Natural killer cell treated with Interleukin-12 subunit alpha and Interleukin-12 subunit beta and Interleukin-15 and Interleukin-18, amount 100 ng/mL, for 72 hours (primary cell): ENCODE results near the gene ABCC8. TPM values are rescaled to one million over a fixed set of nuclear protein-coding genes. Genes with fewer than 3 reads are reported as not detected.
A peak's percentile ranks its signal among the peaks of the same experiment; 100 is the strongest.

Experiments used
- ATAC-seq, 2 donors: fragments of 150-1000 bp; cut with Tn5 transposase in 1 of 2; sonication (Bioruptor Pico), chemical (Tn5 transposase) in 1 of 2; 2 replicates each; pipeline ENCODE4 v1.10.0; 2021
- DNase-seq: peaks from one replicate; pipeline ENCODE4 v3.0.0; 2022; ENCODE audit warnings: low spot score
- H3K27ac Mint-ChIP-seq, 2 donors: 1 replicate in 1 of 2; 2 replicates in 1 of 2; pipeline ENCODE4 v1.8.0; 2022; ENCODE audit warnings: mixed read lengths in 2 of 2, mild to moderate bottlenecking in 1 of 2, moderate library complexity in 1 of 2
- H3K27me3 Mint-ChIP-seq, 2 donors: 1 replicate in 1 of 2; 2 replicates in 1 of 2; pipeline ENCODE4 v1.8.0; 2022; ENCODE audit warnings: mixed read lengths in 2 of 2
- H3K36me3 Mint-ChIP-seq: one replicate; pipeline ENCODE4 v1.8.0; 2022; ENCODE audit warnings: mixed read lengths
- H3K4me1 Mint-ChIP-seq, 2 donors: 1 replicate in 1 of 2; 2 replicates in 1 of 2; pipeline ENCODE4 v1.8.0; 2022; ENCODE audit warnings: low read depth in 2 of 2, mixed read lengths in 2 of 2, mild to moderate bottlenecking in 1 of 2
- H3K4me3 Mint-ChIP-seq: one replicate; pipeline ENCODE4 v1.8.0; 2022; ENCODE audit warnings: mixed read lengths
- H3K9me3 Mint-ChIP-seq: 2 replicates; pipeline ENCODE4 v1.8.0; 2022; ENCODE audit warnings: mixed read lengths
- total RNA-seq, 2 donors: library from RNA; stranded (reverse); gene quantifications; one replicate each; pipeline ENCODE4 v1.2.3, GENCODE V29; 2022

The ABCC8 gene
- total RNA-seq, 2 donors from 2014 or later = not detected

DNA sequence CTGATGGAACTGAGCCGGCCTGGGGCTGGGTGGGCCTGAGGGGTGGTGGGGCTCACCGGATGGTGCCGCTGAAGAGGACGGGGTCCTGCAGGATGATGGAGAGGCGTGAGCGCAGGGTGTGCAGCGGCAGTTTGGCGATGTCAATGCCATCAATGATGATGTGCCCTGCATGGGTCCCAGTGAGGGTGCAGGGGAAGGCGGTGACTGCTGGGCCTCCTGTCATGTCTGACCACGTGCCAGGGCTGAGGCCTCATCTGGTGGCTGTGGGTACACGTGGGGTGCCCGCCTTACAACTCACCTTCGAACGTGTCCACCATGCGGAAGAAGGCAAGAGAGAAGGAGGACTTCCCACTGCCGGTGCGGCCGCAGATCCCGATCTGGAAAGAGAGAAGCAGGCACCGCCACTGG lies 81.1 kb downstream of the ABCC8 start:
- no peak for ATAC-seq
- no peaks in the 10 kb centered on the region for H3K36me3 Mint-ChIP-seq

DNA sequence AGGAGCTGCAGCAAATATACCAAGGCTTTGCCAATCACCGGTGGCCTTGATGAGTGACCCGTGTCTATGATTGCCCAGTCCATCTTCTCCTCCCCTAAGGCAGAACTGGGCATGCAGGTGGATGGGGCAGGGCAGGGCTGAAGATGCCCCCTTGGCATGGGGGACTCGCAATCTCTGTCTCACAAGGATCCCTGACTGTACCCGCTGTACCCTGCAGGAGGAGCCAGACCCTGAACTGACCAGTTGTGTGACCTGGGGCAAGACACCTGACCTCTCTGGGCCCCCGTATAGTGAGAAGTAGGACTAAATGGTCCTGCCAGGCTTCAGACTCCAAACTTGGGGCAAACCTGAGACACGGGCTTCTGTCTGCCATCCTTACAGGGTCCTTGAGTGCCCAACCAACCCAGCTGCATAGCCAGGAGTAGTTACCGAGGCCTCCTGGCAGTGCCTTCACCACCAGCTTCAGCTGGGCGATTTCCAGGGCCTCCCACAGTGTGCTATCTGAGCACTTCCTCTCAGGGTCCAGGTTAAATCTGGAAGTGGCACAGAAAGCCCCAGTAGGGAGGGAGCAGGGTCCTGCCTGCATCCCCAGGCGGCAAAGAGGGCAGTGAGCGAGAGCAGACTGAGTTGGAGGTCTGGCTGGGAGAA lies 81.8 kb downstream of the ABCC8 start:
- H3K9me3 Mint-ChIP-seq = no peaks in the 10 kb centered on the region
- H3K36me3 Mint-ChIP-seq = no peaks in the 10 kb centered on the region
- H3K27me3 Mint-ChIP-seq = peaks cover 0 to under 1% of the 10 kb centered on the region in 2 donors
- no peak for DNase-seq
- no peak overlapping the region for H3K27ac Mint-ChIP-seq
- H3K4me3 Mint-ChIP-seq = no peak overlapping the region
- ATAC-seq = no peak
- peaks cover 0 to 3% of the 10 kb centered on the region in 2 donors for H3K4me1 Mint-ChIP-seq

More for the DNA sequence above, 81.1 kb downstream of the ABCC8 start:
- DNase-seq = no peak
- H3K27me3 Mint-ChIP-seq = peaks cover 0 to 4% of the 10 kb centered on the region in 2 donors
- H3K9me3 Mint-ChIP-seq = no peaks in the 10 kb centered on the region
- no peak overlapping the region for H3K4me3 Mint-ChIP-seq
- no peaks in the 10 kb centered on the region for H3K4me1 Mint-ChIP-seq
- H3K27ac Mint-ChIP-seq = no peak overlapping the region

DNA sequence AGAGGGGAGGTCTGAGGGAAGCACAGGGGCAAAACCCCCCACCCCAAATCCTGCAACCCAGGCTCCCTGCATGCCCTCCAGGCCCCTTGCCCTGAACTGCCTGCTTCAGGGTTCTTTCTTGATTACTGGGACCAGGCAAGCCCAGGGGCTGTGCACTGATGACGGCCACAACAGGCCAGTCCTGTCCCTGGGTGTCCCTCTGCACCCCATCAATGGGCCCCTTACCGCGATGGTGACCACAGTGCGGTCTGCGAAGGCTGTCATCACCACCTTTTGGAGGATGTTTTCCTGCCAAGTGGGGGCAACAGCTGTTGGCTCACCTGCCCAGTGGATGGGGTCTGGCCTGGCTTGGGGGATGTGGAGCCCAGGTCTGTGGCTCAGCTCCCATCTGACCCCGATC lies 83.2 kb downstream of the ABCC8 start:
- H3K9me3 Mint-ChIP-seq = no peaks in the 10 kb centered on the region
- H3K27ac Mint-ChIP-seq = no peak overlapping the region
- H3K4me1 Mint-ChIP-seq = peaks cover 0 to 4% of the 10 kb centered on the region in 2 donors
- no peaks in the 10 kb centered on the region for H3K27me3 Mint-ChIP-seq
- ATAC-seq (no peak), DNase-seq (no peak)
- no peak overlapping the region for H3K4me3 Mint-ChIP-seq
- no peaks in the 10 kb centered on the region for H3K36me3 Mint-ChIP-seq

DNA sequence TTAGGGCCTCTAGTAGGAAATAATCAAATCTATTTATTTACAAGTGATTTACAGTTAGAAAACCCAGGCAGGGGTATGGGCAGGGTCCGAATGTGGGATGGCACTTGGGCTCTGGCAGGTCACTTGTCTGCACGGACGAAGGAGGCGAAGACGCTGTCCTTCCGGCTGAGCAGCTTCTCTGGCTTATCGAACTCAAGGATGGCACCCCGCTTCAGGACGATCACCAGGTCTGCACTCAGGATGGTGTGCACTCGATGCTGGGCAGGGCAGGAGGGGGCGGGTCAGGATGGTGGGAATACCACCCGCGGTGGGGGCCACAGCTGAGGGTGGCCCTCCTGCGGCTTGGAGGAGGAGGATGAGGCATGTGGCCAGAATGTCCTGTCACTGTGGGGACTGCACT lies 83.8 kb downstream of the ABCC8 start:
- DNase-seq = no peak
- Mint-ChIP-seq H3K9me3 (no peaks in the 10 kb centered on the region), H3K27me3 (no peaks in the 10 kb centered on the region), H3K27ac (no peak overlapping the region), H3K36me3 (no peaks in the 10 kb centered on the region), H3K4me1 (peaks cover 0 to 4% of the 10 kb centered on the region in 2 donors), H3K4me3 (no peak overlapping the region)
- no peak for ATAC-seq

- Mint-ChIP-seq H3K4me1 (peaks cover 8 to 10% of the 10 kb centered on the region in 2 donors), H3K9me3 (no peaks in the 10 kb centered on the region), H3K36me3 (no peaks in the 10 kb centered on the region), H3K27me3 (peaks cover 4 to 5% of the 10 kb centered on the region in 2 donors), H3K4me3 (no peak overlapping the region), H3K27ac (peak overlapping the region in 1 of 2 donors; percentile 1)
- ATAC-seq = no peak
- DNase-seq = no peak
These were observed 84.9 kb downstream of the ABCC8 start for GRCh38 chr11:17391493-17392355.

GRCh38 chr11:17389957-17390649 lies 86.5 kb downstream of the ABCC8 start:
- no peaks in the 10 kb centered on the region for H3K9me3 Mint-ChIP-seq
- ATAC-seq (no peak), DNase-seq (no peak)
- no peak overlapping the region for H3K27ac Mint-ChIP-seq
- H3K36me3 Mint-ChIP-seq = no peaks in the 10 kb centered on the region
- peak overlapping the region; percentile 68 for H3K4me3 Mint-ChIP-seq
- H3K4me1 Mint-ChIP-seq = peaks cover 8 to 10% of the 10 kb centered on the region in 2 donors
- peaks cover 4 to 5% of the 10 kb centered on the region in 2 donors for H3K27me3 Mint-ChIP-seq

- H3K36me3 Mint-ChIP-seq = no peaks in the 10 kb centered on the region
- DNase-seq = peak; percentile 82
- H3K27ac Mint-ChIP-seq = no peak overlapping the region
- H3K27me3 Mint-ChIP-seq = peaks cover 4 to 5% of the 10 kb centered on the region in 2 donors
- H3K9me3 Mint-ChIP-seq = no peaks in the 10 kb centered on the region
- H3K4me1 Mint-ChIP-seq = peaks cover 8 to 10% of the 10 kb centered on the region in 2 donors
- peak; percentile 85 to 91 for ATAC-seq
- H3K4me3 Mint-ChIP-seq = peak overlapping the region; percentile 68
These were observed 87.3 kb downstream of the ABCC8 start for GRCh38 chr11:17389211-17389956.

DNA sequence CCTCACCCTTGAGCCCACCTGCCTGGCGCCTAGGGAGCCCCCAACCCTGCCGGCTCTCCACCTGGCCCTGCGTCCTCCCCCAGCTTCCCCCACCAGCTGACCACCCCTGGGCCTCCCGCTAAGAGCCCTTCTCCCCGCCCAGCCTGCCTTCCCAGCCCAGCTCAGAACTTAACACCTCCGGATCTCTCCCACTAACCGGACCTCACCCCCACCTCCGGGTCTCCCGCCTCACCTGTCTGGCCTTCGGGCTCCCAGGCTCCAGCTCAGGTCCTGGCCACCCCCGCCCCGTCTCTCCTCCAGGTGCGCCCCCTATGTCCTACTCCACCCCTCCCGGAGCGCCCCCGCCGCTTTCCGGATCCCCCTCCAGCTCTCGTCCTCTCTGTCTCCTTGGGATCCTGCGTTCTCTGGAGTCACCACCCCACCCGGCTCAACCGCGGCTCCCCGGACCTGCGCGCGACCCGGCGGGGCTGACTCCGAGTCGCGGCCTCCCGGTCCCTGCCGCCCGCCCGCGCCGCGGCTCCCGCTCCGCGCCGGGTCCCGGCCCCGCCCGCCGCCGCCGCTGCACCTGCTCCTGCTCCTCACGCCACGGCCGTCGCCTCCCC lies 87.9 kb downstream of the ABCC8 start, which contains the start of gene KCNJ11:
TSS of gene KCNJ11 (minus strand) at position 51 of the 602 bp plus-strand sequence. CDS start 568 bp downstream, outside the sequence.
- H3K4me1 Mint-ChIP-seq = peaks cover 8 to 10% of the 10 kb centered on the region in 2 donors
- H3K27me3 Mint-ChIP-seq = peaks cover 4 to 5% of the 10 kb centered on the region in 2 donors
- peak; percentile 60 to 73 for ATAC-seq
- DNase-seq = no peak
- H3K4me3 Mint-ChIP-seq = peak within 1 kb of the TSS; percentile 68
- H3K27ac Mint-ChIP-seq = no peak within 1 kb of the TSS
- no peaks in the 10 kb centered on the region for H3K9me3 Mint-ChIP-seq
- H3K36me3 Mint-ChIP-seq = no peaks in the 10 kb centered on the region

- Mint-ChIP-seq H3K4me1 (peaks cover 8 to 10% of the 10 kb centered on the region in 2 donors), H3K36me3 (no peaks in the 10 kb centered on the region), H3K9me3 (no peaks in the 10 kb centered on the region), H3K4me3 (peak overlapping the region; percentile 54), H3K27me3 (peaks cover 4 to 5% of the 10 kb centered on the region in 2 donors), H3K27ac (no peak overlapping the region)
- no peak for DNase-seq
- ATAC-seq = peak in 1 of 2 donors; percentile 22
These were observed 88.8 kb downstream of the ABCC8 start for GRCh38 chr11:17387811-17388210.

DNA sequence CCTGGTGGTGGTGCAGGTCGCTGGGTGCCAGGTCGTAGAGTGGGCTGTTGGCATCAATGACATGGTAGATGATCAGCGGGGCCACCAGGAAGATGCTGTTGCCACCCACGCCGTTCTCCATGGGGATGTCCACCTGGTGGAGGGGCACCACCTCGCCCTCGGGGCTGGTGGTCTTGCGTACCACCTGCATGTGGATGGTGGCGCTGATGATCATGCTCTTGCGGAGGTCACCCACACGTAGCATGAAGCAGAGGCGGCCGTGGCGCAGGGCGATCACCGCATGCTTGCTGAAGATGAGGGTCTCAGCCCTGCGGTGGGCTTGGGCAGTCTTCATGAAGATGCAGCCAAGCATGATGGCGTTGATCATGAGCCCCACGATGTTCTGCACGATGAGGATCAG lies 89.4 kb downstream of the ABCC8 start:
- no peaks in the 10 kb centered on the region for H3K36me3 Mint-ChIP-seq
- ATAC-seq (no peak), DNase-seq (no peak)
- no peaks in the 10 kb centered on the region for H3K9me3 Mint-ChIP-seq
- H3K27ac Mint-ChIP-seq = no peak overlapping the region
- H3K4me1 Mint-ChIP-seq = peaks cover 8 to 10% of the 10 kb centered on the region in 2 donors
- peaks cover 4 to 5% of the 10 kb centered on the region in 2 donors for H3K27me3 Mint-ChIP-seq
- H3K4me3 Mint-ChIP-seq = peak overlapping the region; percentile 54

DNA sequence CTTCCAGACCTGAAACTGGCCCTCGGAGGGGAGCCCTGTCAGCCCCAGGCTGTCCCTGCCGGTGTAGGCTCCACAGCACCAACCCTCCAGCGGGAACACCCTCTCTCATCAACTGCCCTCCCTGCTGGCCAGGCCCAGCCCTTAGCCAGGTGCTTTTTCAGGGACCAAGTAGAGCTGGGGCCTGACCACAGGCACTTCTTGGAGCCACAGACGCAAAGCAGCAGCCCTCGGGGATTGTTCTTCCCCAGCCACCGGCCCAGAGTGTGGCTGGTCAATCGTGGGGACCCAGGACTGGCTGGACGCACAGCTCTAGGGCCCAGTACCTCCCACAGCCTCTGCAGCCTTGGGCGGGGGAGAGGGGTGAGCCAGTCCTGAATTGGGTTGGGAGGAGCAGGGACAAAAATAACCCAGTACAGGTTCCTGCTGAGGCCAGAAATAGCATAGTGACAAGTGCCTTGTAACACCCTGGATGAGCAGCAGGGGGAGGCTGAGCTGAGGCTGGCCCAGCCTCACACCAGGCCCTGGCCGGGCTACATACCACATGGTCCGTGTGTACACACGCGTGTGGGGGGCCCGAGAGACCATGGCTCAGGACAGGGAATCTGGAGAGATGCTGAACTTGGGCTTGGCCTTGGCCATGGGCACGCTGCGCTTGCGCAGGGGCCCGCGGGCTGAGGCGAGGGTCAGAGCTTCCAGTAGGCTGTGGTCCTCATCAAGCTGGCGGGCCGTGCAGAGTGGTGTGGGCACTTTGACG lies 90.1 kb downstream of the ABCC8 start:
- DNase-seq = no peak
- Mint-ChIP-seq H3K36me3 (no peaks in the 10 kb centered on the region), H3K4me3 (peak overlapping the region; percentile 20), H3K27ac (no peak overlapping the region), H3K9me3 (no peaks in the 10 kb centered on the region), H3K27me3 (peaks cover 4 to 5% of the 10 kb centered on the region in 2 donors), H3K4me1 (peaks cover 8 to 10% of the 10 kb centered on the region in 2 donors)
- peak in 1 of 2 donors; percentile 53 for ATAC-seq

DNA sequence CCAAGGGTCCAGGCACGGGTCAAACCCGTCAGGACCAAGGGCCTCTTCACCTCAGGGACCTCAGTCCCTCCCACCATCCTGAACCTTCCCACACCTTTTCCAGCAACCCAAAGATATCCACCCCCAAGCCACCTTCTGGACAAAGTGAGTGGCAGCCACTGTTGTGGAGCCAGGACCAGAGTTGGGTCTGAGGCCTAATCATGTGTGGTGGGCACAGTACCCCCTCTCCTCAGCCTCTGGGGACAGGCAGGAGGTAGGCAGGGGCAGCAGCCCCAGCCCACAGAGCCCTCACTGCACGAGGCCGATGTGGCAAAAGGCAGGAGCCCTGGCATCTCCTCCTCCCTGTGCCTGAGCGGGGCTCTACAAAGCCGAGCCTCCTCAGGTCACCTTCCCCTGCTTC lies 90.7 kb downstream of the ABCC8 start:
- Mint-ChIP-seq H3K27me3 (peaks cover 4 to 5% of the 10 kb centered on the region in 2 donors), H3K27ac (no peak overlapping the region), H3K4me1 (peaks cover 8 to 10% of the 10 kb centered on the region in 2 donors), H3K4me3 (no peak overlapping the region), H3K9me3 (no peaks in the 10 kb centered on the region), H3K36me3 (no peaks in the 10 kb centered on the region)
- DNase-seq = no peak
- no peak for ATAC-seq
